Spleen (tissue), 11 donors: ENCODE measurements around the gene CD276. TPM values are rescaled to one million over a fixed set of nuclear protein-coding genes. Genes with fewer than 3 reads are reported as not detected.

Experiments
- DNase-seq: peaks from one replicate; pipeline ENCODE4 v3.0.0-alpha.2; 2020
- H3K27ac ChIP-seq, 8 donors: fragments of 200-600 bp; sonication (generic) in 7 of 8; 1 replicate in 4 of 8; 2 replicates in 4 of 8; pipeline versions ENCODE4 v1.5.0 to v1.8.0; 2016 to 2021; ENCODE audit warnings: inconsistent platforms in 4 of 8, mild to moderate bottlenecking in 4 of 8, moderate library complexity in 1 of 8
- H3K27me3 ChIP-seq, 7 donors: fragments of 200-600 bp; sonication (generic) in 6 of 7; replicated peaks in 1 of 7; 1 replicate in 4 of 7; 2 replicates in 3 of 7; pipeline versions ENCODE4 v1.5.0 to v1.8.0; 2016 to 2021; ENCODE audit warnings: inconsistent platforms in 3 of 7, mild to moderate bottlenecking in 1 of 7
- H3K36me3 ChIP-seq, 6 donors: fragments of 200-600 bp; sonication (generic) in 5 of 6; 1 replicate in 4 of 6; 2 replicates in 2 of 6; pipeline versions ENCODE4 v1.5.0 to v1.8.0; 2016 to 2021; ENCODE audit warnings: inconsistent platforms in 2 of 6
- H3K4me1 ChIP-seq, 6 donors: fragments of 200-600 bp; sonication (generic) in 5 of 6; 1 replicate in 3 of 6; 2 replicates in 3 of 6; pipeline versions ENCODE4 v1.5.0 to v1.8.0; 2016 to 2021; ENCODE audit warnings: inconsistent platforms in 3 of 6
- H3K4me3 ChIP-seq, 8 donors: fragments of 200-600 bp; sonication (generic) in 7 of 8; 1 replicate in 4 of 8; 2 replicates in 4 of 8; pipeline versions ENCODE4 v1.5.0 to v1.8.0; 2016 to 2021; ENCODE audit warnings: inconsistent platforms in 4 of 8, mild to moderate bottlenecking in 4 of 8, moderate library complexity in 2 of 8
- H3K9me3 ChIP-seq, 8 donors: fragments of 200-600 bp; sonication (generic) in 7 of 8; 1 replicate in 4 of 8; 2 replicates in 4 of 8; pipeline versions ENCODE4 v1.5.0 to v1.8.0; 2016 to 2021; ENCODE audit warnings: inconsistent platforms in 4 of 8
- POLR2A ChIP-seq, 3 donors: fragments of 450-650 bp; IDR thresholded peaks; one replicate each; pipeline ENCODE4 v1.5.1; 2017; ENCODE audit warnings: antibody characterized with exemption in 3 of 3, mild to moderate bottlenecking in 1 of 3
- POLR2AphosphoS5 ChIP-seq, 3 donors: sonication (generic); formaldehyde crosslinking; IDR thresholded peaks; one replicate each; pipeline ENCODE4 v1.5.1; 2017; ENCODE audit warnings: antibody characterized with exemption in 3 of 3
- WGBS, 5 donors: extraction: QIAGEN DNeasy Blood & Tissue Kit in 3 of 5; methylation state at CpG; one replicate each; pipeline versions ENCODE4 v1.1.5 to v1.1.7; 2013 to 2018; 5-methylcytosine and 5-hydroxymethylcytosine counted together
- intact Hi-C: fragments of 100-400 bp; cut with DNase I; formaldehyde crosslinking; loops from one replicate; pipeline ENCODE4 v1.15.0; 2023; ENCODE audit warnings: low total_unique reads
- polyA plus RNA-seq, 3 donors: library from polyadenylated mRNA; stranded (reverse); fragments of 200-250 nt; gene quantifications; one replicate each; pipeline ENCODE4 v1.2.1, GENCODE V29; 2013
- total RNA-seq, 7 donors: library from RNA; depleted of rRNA in 3 of 7; stranded (reverse); fragments of >200 nt in 3 of 7; fragmentation: NEBNext Ultra II Directional in 4 of 7; extraction: Animal tissue kit (Norgen Biotek cat#: 25700) in 4 of 7; gene quantifications; one replicate each; pipeline versions ENCODE4 v1.1.0 to v1.2.1, GENCODE V29; 2016 to 2021
- TF ChIP-seq, protein P1 (sequence below), 11 experiments: fragments of 200-600 bp in 7 of 11; fragments of 450-650 bp in 4 of 11; sonication (generic) in 4 of 11; IDR thresholded peaks in 8 of 11; conservative IDR thresholded peaks in 3 of 11; 1 replicate in 7 of 11; 2 replicates in 4 of 11; pipeline versions ENCODE4 v1.4.0 to v1.8.0; 2016 to 2021; ENCODE audit warnings: antibody characterized with exemption in 11 of 11, inconsistent platforms in 4 of 11, mild to moderate bottlenecking in 1 of 11
- donor health status: healthy with polysubstance abuse.
- donor health status: DM: no; HTN: no; CAD: no; lungs with moderate emphysema.
- donor health status: DM: no; HTN: no; CAD: no.
- donor health status: Bipolar disorder and iron deficiency.
- donor health status: healthy.
- donor health status: DM: no; HTN: no; CAD: no.
- donor health status: DM: yes; HTN: yes; CAD: no.

CD276 gene
- total and polyA plus RNA-seq, 10 donors = 9.8 to 95.6 (median 27.2) TPM

DNA sequence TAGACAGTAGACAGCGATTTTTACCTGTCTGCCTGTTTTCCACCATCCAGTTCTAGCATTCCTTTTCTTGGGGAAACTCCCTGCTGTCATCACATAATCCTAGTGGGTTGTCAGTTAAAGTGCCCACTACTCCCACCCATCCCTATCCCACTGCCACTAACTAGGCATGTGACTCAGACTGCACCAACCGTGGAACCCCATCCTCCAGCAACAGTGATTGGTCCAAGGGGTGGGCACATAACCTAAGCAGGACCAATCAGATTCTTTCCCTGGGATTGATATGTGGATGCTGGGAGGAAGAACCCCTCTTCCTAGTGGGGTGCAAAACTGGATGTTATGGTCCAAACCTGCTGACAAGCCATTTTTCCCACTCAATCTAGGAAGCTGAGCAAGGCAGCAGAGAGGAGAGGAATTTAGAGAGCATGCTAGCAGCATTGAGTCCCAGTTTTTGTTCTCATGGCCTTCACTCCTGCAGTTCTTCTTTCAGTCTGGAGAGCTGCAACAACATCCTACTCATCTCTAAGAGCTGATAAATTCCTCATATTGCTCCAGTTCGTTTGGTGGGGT is 72.8 kb downstream of the CD276 start:
- no peak for TF ChIP-seq POLR2AphosphoS5 (IDR thresholded peaks at IDR 0.05)
- no peak for TF ChIP-seq POLR2A (IDR thresholded peaks at IDR 0.05)
- TF ChIP-seq, protein P1, sequence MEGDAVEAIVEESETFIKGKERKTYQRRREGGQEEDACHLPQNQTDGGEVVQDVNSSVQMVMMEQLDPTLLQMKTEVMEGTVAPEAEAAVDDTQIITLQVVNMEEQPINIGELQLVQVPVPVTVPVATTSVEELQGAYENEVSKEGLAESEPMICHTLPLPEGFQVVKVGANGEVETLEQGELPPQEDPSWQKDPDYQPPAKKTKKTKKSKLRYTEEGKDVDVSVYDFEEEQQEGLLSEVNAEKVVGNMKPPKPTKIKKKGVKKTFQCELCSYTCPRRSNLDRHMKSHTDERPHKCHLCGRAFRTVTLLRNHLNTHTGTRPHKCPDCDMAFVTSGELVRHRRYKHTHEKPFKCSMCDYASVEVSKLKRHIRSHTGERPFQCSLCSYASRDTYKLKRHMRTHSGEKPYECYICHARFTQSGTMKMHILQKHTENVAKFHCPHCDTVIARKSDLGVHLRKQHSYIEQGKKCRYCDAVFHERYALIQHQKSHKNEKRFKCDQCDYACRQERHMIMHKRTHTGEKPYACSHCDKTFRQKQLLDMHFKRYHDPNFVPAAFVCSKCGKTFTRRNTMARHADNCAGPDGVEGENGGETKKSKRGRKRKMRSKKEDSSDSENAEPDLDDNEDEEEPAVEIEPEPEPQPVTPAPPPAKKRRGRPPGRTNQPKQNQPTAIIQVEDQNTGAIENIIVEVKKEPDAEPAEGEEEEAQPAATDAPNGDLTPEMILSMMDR (IDR thresholded peaks at IDR 0.05 in 8 of 11, conservative IDR thresholded peaks at IDR 0.05 in 3 of 11) = no peak

DNA sequence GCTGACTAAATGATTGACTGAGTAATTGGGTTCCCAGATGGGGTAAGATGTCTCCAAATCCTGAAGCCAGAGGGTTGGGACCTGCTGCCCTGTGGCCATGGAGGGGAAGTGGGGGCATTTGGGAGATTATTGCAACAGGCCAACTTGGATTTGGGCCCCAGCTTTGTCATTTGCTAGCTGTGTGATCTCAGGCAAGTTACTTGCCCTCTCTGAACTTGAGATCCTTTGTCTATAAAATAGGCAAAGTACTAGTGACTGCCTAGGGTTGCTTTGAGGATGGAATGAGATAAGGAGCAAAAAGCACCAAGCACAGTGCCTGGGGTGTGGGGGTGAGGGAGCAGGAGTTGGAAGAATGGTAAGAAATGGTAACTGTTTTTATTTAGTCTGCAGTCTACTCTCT is 73.4 kb downstream of the CD276 start:
- TF ChIP-seq POLR2A (IDR thresholded peaks at IDR 0.05) (no peak), POLR2AphosphoS5 (IDR thresholded peaks at IDR 0.05) (no peak)
- TF ChIP-seq, protein P1 (IDR thresholded peaks at IDR 0.05 in 8 of 11, conservative IDR thresholded peaks at IDR 0.05 in 3 of 11) = no peak
- Histone ChIP-seq H3K27ac (no peak overlapping the region), H3K4me3 (no peak overlapping the region), H3K36me3 (no peaks in the 10 kb centered on the region), H3K4me1 (peaks cover 0 to 13% (median 6%) of the 10 kb centered on the region in 6 donors), H3K9me3 (no peaks in the 10 kb centered on the region), H3K27me3 (peaks cover 0 to 96% (median 9%) of the 10 kb centered on the region in 7 donors)
- intact Hi-C loops = no loop called here
- no peak for DNase-seq

More for the DNA sequence above, 72.8 kb downstream of the CD276 start:
- Histone ChIP-seq H3K4me3 (no peak overlapping the region), H3K4me1 (peaks cover 3 to 19% (median 11%) of the 10 kb centered on the region in 6 donors), H3K27ac (no peak overlapping the region), H3K36me3 (no peaks in the 10 kb centered on the region), H3K9me3 (no peaks in the 10 kb centered on the region), H3K27me3 (peaks cover 0 to 96% (median 14%) of the 10 kb centered on the region in 7 donors)
- WGBS, 5 donors = 50 to 78% (median 64%) methylated on average over 2 to 3 of the region's 3 CpGs
- DNase-seq = no peak
- intact Hi-C loops = no loop called here

DNA sequence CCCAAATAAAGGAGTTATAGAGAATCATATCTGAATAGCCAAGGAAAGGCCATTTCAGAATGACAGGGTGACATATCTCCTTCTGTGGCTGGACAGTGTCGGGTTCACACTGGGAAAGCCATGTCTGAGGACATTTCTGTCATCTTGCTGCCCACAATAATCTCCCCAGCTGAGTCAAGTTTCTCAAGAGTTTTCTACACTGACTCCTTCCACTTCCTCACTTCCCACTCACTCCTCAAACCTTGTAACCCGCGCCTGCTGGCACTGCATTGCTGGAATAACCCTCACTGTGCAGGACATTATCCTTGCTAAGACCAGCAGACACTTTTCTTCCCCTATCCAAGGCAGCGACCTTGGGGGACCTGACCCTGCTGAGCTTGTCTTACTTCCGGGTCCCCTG is 74.3 kb downstream of the CD276 start:
- no peak overlapping the region for H3K27ac ChIP-seq
- intact Hi-C loops = no loop called here
- peaks cover 0 to 94% (median 2%) of the 10 kb centered on the region in 7 donors for H3K27me3 ChIP-seq
- DNase-seq = no peak
- no peaks in the 10 kb centered on the region for H3K9me3 ChIP-seq
- TF ChIP-seq POLR2A (IDR thresholded peaks at IDR 0.05) (no peak), POLR2AphosphoS5 (IDR thresholded peaks at IDR 0.05) (no peak)
- TF ChIP-seq, protein P1 (IDR thresholded peaks at IDR 0.05 in 8 of 11, conservative IDR thresholded peaks at IDR 0.05 in 3 of 11) = no peak
- no peak overlapping the region for H3K4me3 ChIP-seq
- no peaks in the 10 kb centered on the region for H3K36me3 ChIP-seq
- peaks cover 0 to 6% (median under 1%) of the 10 kb centered on the region in 6 donors for H3K4me1 ChIP-seq
- WGBS, 5 donors = 46 to 64% (median 49%) methylated on average over 5 of the region's 5 CpGs

DNA sequence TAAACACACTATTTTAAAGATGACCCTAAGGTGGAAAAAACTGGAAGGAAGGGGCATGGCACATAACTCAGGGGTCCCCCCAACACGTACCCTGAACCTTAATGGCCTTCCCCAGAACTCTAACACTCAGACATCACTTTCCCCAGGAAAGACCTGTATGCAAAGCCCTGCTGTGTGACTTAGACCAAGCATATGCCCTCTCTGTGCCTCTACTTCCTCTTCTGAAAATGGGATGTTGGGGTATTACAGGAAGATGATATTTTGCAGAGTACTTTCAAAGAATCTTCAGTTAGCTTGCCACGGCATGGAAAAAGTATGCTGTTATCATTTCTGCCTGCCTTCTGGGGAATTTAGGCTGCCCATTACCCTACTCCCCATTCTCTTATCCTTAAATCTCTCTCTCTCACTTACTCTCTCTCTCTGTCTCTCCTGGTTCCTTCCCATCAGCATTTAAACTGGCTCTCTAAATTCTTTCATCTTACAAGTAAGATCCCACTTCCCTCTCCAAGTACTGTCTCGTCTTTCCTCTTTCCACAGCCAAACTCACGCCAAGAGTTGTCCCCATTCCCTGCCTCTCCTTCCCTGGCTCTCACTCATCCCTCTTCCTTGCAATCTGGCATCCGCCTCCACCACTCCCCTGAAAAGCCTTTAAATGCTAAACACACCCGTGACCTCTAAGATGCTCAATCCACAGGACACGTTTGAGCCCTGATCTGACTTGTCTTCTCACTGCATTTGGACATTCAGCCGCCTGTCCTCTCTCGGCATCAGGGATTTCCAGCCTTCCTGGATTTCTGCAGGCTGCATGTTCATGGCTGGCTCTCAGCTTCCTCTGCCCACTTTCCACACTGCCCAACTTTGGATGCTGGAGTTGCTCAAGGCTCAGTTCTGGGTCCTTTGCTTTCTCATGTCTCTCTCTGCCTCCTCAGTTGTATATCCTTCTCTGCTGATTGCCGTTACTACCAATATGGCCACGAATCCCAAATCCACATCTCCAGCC is 76.4 kb downstream of the CD276 start:
- Histone ChIP-seq H3K9me3 (no peaks in the 10 kb centered on the region), H3K36me3 (no peaks in the 10 kb centered on the region), H3K27ac (no peak overlapping the region), H3K4me1 (peaks cover 0 to 16% (median 0%) of the 10 kb centered on the region in 6 donors), H3K4me3 (no peak overlapping the region), H3K27me3 (peaks cover 0 to 73% (median 0%) of the 10 kb centered on the region in 7 donors)
- no peak for DNase-seq
- no peak for TF ChIP-seq POLR2A (IDR thresholded peaks at IDR 0.05)
- no peak for TF ChIP-seq POLR2AphosphoS5 (IDR thresholded peaks at IDR 0.05)
- TF ChIP-seq, protein P1 (IDR thresholded peaks at IDR 0.05 in 8 of 11, conservative IDR thresholded peaks at IDR 0.05 in 3 of 11) = no peak
- intact Hi-C loops = no loop called here
- 52 to 64% (median 56%) methylated on average over 11 of the region's 11 CpGs for WGBS, 5 donors
